ENCODE measurements around the gene NDUFAB1.

DNA sequence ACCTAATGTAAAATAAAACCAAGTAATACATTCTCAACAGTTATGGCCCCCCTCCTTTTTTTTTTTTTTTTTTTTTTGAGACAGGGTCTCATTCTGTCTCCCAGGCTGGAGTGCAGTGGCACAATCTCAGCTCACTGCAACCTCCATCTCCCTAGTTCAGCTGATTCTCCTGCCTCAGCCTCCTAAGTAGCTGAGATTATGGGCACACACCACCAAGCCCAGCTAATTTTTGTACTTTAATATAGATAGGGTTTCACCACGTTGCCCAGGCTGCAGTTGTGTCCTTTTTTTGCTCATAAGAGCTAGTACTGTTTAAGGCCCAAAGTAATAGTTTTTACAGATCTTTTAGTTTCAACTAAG is 57.2 kb downstream of the NDUFAB1 start:
- TF ChIP-seq, protein P1, sequence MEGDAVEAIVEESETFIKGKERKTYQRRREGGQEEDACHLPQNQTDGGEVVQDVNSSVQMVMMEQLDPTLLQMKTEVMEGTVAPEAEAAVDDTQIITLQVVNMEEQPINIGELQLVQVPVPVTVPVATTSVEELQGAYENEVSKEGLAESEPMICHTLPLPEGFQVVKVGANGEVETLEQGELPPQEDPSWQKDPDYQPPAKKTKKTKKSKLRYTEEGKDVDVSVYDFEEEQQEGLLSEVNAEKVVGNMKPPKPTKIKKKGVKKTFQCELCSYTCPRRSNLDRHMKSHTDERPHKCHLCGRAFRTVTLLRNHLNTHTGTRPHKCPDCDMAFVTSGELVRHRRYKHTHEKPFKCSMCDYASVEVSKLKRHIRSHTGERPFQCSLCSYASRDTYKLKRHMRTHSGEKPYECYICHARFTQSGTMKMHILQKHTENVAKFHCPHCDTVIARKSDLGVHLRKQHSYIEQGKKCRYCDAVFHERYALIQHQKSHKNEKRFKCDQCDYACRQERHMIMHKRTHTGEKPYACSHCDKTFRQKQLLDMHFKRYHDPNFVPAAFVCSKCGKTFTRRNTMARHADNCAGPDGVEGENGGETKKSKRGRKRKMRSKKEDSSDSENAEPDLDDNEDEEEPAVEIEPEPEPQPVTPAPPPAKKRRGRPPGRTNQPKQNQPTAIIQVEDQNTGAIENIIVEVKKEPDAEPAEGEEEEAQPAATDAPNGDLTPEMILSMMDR (IDR thresholded peaks at IDR 0.05), result no peak
- TF ChIP-seq ZNF138 (CRISPR knock-in tag; conservative IDR thresholded peaks at IDR 0.05) (no peak), MAX (CRISPR knock-in tag; IDR thresholded peaks at IDR 0.05) (no peak), NR1H2 (CRISPR knock-in tag; IDR thresholded peaks at IDR 0.05) (no peak), MXD4 (CRISPR knock-in tag; IDR thresholded peaks at IDR 0.05; ENCODE audit: borderline replicate concordance) (no peak), SMAD3 (CRISPR knock-in tag; IDR thresholded peaks at IDR 0.05; ENCODE audit: borderline replicate concordance) (no peak), CREM (CRISPR knock-in tag; IDR thresholded peaks at IDR 0.05) (no peak), CREB1 (CRISPR knock-in tag; IDR thresholded peaks at IDR 0.05) (no peak), ATF3 (CRISPR knock-in tag; conservative IDR thresholded peaks at IDR 0.05) (no peak), CBFB (CRISPR knock-in tag; IDR thresholded peaks at IDR 0.05; ENCODE audit: low read depth) (no peak), MLX (CRISPR knock-in tag; IDR thresholded peaks at IDR 0.05) (no peak)
- TF ChIP-seq, protein P2, sequence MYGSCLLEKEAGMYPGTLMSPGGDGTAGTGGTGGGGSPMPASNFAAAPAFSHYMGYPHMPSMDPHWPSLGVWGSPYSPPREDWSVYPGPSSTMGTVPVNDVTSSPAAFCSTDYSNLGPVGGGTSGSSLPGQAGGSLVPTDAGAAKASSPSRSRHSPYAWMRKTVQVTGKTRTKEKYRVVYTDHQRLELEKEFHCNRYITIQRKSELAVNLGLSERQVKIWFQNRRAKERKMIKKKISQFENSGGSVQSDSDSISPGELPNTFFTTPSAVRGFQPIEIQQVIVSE (CRISPR knock-in tag; IDR thresholded peaks at IDR 0.05; ENCODE audit: borderline replicate concordance), result no peak
- TF ChIP-seq, protein P3, sequence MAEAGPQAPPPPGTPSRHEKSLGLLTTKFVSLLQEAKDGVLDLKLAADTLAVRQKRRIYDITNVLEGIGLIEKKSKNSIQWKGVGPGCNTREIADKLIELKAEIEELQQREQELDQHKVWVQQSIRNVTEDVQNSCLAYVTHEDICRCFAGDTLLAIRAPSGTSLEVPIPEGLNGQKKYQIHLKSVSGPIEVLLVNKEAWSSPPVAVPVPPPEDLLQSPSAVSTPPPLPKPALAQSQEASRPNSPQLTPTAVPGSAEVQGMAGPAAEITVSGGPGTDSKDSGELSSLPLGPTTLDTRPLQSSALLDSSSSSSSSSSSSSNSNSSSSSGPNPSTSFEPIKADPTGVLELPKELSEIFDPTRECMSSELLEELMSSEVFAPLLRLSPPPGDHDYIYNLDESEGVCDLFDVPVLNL (CRISPR knock-in tag; IDR thresholded peaks at IDR 0.05; ENCODE audit: borderline replicate concordance, low read depth), result no peak

All from WTC11 (cell line).